Retinal pigment epithelial cell (primary cell): ENCODE data around the gene KCNN3.

ENCODE experiments used
- DNase-seq: peaks from one replicate; pipeline ENCODE4 v3.0.0-alpha.2; 2010; ENCODE audit warnings: low read depth
- H3K4me3 ChIP-seq: 2 replicates; pipeline ENCODE4 v1.5.1; 2011; ENCODE audit warnings: mild to moderate bottlenecking, low read length, control low read depth, moderate library complexity
- CTCF ChIP-seq: conservative IDR thresholded peaks from 2 replicates; pipeline ENCODE4 v1.5.1; 2011; ENCODE audit warnings: low read depth, low read length, control low read depth, inconsistent platforms

Gene KCNN3

GRCh38 chr1:154864189-154864975 is 5.7 kb downstream of the KCNN3 start:
- no peak for TF ChIP-seq CTCF
- no peak overlapping the region for H3K4me3 ChIP-seq
- no peak for DNase-seq

GRCh38 chr1:154863315-154864174 is 6.5 kb downstream of the KCNN3 start:
- no peak for DNase-seq
- peak; percentile 51 for TF ChIP-seq CTCF
- H3K4me3 ChIP-seq = no peak overlapping the region

GRCh38 chr1:154862907-154863306 is 7.2 kb downstream of the KCNN3 start:
- no peak for TF ChIP-seq CTCF
- DNase-seq = no peak

GRCh38 chr1:154861607-154862094 is 8.4 kb downstream of the KCNN3 start:
- H3K4me3 ChIP-seq = no peak overlapping the region
- TF ChIP-seq CTCF = no peak
- no peak for DNase-seq

More at GRCh38 chr1:154862907-154863306, 7.2 kb downstream of the KCNN3 start:
- no peak overlapping the region for H3K4me3 ChIP-seq

- no peak for DNase-seq
- H3K4me3 ChIP-seq = no peak overlapping the region
- no peak for TF ChIP-seq CTCF
These were observed 9.8 kb downstream of the KCNN3 start for GRCh38 chr1:154860156-154860870.

GRCh38 chr1:154859786-154860155 is 10.3 kb downstream of the KCNN3 start:
- DNase-seq = no peak
- TF ChIP-seq CTCF = no peak
- H3K4me3 ChIP-seq = no peak overlapping the region
